IPS-20b (cell line): ENCODE data around the gene ZNF343.
A peak's percentile ranks its signal among the peaks of the same experiment; 100 is the strongest.

ENCODE experiments used
- H3K27ac ChIP-seq: one replicate; pipeline ENCODE4 v1.5.1; 2013; ENCODE audit warnings: low read length
- H3K27me3 ChIP-seq: 2 replicates; pipeline ENCODE4 v1.6.1; 2013; ENCODE audit warnings: mild to moderate bottlenecking, low read length, inconsistent platforms; ENCODE audit not compliant: insufficient read depth
- H3K36me3 ChIP-seq: 2 replicates; pipeline ENCODE4 v1.6.1; 2013; ENCODE audit warnings: low read depth, mild to moderate bottlenecking, inconsistent platforms, low read length, moderate library complexity; ENCODE audit not compliant: insufficient read depth
- H3K4me1 ChIP-seq: 2 replicates; pipeline ENCODE4 v1.6.1; 2013; ENCODE audit warnings: mild to moderate bottlenecking, control low read depth, inconsistent platforms, low read length, moderate library complexity; ENCODE audit not compliant: insufficient read depth
- H3K4me3 ChIP-seq: 2 replicates; pipeline ENCODE4 v1.5.1; 2013; ENCODE audit warnings: mild to moderate bottlenecking, low read length, inconsistent platforms
- H3K9ac ChIP-seq: 2 replicates; pipeline ENCODE4 v1.6.1; 2013; ENCODE audit warnings: low read depth, mild to moderate bottlenecking, inconsistent platforms, low read length, moderate library complexity
- H3K9me3 ChIP-seq: 2 replicates; pipeline ENCODE4 v1.6.1; 2013; ENCODE audit warnings: mild to moderate bottlenecking, low read depth, low read length, inconsistent platforms; ENCODE audit not compliant: insufficient read depth

ZNF343 gene

GRCh38 chr20:2467412-2467811 is 41.3 kb downstream of the ZNF343 start:
- Histone ChIP-seq H3K4me3 (peak overlapping the region; percentile 0; the same call in 1 of the 2 replicates), H3K4me1 (0 out of 2 replicates have a peak, but pooled peaks cover 8% of the 10 kb centered on the region), H3K9me3 (no peaks in the 10 kb centered on the region), H3K9ac (no peak overlapping the region), H3K27me3 (no peaks in the 10 kb centered on the region), H3K27ac (no peak overlapping the region), H3K36me3 (peaks cover 74% of the 10 kb centered on the region)

DNA sequence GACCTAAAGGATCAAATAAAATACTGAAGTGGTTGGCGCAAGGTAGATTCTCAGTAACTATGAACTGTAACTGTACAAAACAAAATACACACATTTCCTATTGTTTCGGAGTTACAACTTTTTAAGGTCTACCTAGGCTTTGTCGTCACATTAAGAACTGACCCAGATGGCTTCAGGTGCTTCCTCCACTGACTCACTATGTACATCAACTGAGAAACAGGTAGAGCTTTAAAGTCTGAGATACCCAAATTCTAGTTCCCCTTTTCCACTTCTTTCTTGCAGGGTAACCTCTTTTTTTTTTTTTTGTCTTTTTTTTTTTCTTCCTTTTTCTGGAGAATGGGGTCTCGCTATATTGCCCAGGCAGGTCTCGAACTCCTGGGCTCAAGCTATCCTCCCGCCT is 43.6 kb downstream of the ZNF343 start:
- Histone ChIP-seq H3K27ac (no peak overlapping the region), H3K4me1 (0 out of 2 replicates have a peak, but pooled peaks cover 3% of the 10 kb centered on the region), H3K4me3 (no peak overlapping the region), H3K27me3 (no peaks in the 10 kb centered on the region), H3K9ac (no peak overlapping the region), H3K9me3 (no peaks in the 10 kb centered on the region), H3K36me3 (peaks cover 98% of the 10 kb centered on the region)

DNA sequence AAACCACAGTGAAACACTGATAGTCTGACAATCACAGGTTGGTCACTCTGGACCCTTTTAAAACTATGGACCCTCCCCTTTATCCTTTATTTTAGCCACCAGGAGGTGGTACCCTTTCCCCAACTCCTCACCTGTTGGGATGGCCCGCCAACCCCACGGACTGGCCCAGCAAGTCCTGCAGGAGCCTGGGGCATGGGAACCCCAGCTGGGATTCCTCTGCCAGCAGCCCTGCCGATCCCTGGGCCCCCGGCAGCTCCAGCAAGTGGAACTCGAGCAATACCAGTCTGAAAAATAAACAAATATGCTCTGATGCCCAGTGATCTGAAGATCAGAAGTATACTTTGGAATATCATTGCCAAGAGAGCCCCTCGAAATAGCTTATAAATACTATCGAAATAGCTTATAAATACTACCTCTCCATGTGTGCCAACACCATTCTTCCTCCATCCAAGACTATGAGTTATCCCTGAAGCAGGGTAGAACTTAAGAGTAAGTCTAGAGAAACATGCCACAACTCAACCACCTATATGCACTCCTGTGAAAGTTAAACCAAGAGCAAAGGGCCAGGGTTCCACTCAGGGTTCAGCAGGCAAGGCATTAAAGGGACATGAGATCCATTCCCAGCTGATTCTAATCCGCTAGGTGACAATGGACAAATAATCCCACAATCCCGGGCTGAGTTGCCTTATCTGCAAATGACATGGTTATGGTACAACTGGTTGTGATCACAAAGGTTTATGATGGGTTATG is 44.9 kb downstream of the ZNF343 start:
- H3K4me1 ChIP-seq: no peaks in the 10 kb centered on the region
- no peak overlapping the region for H3K4me3 ChIP-seq
- no peak overlapping the region for H3K27ac ChIP-seq
- H3K9me3 ChIP-seq: no peaks in the 10 kb centered on the region
- H3K27me3 ChIP-seq: no peaks in the 10 kb centered on the region
- H3K9ac ChIP-seq: no peak overlapping the region
- peaks cover 100% of the 10 kb centered on the region for H3K36me3 ChIP-seq

- no peaks in the 10 kb centered on the region for H3K9me3 ChIP-seq
These were observed 46.2 kb downstream of the ZNF343 start for GRCh38 chr20:2462484-2462883.

DNA sequence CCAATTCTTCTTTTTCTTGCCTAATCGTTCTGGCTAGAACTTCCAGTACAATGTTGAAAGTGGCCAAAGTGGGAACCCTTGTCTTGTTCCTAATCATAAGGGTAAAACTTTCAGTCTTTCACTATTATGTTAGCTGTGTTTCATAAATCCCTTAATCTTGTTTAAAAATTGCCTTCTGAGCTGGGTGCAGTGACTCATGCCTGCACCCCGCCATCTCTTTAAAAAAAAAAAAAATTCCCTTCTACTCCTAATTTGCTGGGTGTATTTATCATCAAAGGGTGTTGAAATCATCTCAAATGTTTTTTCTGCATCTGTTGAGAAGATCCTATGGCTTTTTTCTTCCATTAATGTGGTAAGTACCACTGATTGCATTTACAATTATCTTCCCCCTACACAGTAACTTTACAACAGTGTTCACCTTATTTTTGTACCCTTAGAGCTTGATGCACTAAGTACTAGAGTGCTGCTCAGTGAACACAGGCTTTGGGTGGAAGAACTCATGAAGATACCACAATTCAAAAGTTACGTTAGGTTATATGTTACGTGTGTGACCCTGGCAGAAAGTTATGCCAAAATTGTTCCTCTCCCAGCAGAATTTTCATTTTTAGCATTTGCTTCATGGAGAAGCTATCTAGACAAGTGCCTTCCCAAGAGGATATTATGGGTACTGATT is 47.8 kb downstream of the ZNF343 start:
- no peak overlapping the region for H3K4me3 ChIP-seq
- no peak overlapping the region for H3K9ac ChIP-seq
- H3K9me3 ChIP-seq: no peaks in the 10 kb centered on the region
- peaks cover 78% of the 10 kb centered on the region for H3K36me3 ChIP-seq
- H3K27ac ChIP-seq: no peak overlapping the region
- H3K4me1 ChIP-seq: no peaks in the 10 kb centered on the region
- H3K27me3 ChIP-seq: no peaks in the 10 kb centered on the region

More at GRCh38 chr20:2462484-2462883, 46.2 kb downstream of the ZNF343 start:
- Histone ChIP-seq H3K4me3 (no peak overlapping the region), H3K27me3 (no peaks in the 10 kb centered on the region), H3K27ac (no peak overlapping the region), H3K36me3 (peaks cover 94% of the 10 kb centered on the region), H3K4me1 (no peaks in the 10 kb centered on the region), H3K9ac (no peak overlapping the region)

DNA sequence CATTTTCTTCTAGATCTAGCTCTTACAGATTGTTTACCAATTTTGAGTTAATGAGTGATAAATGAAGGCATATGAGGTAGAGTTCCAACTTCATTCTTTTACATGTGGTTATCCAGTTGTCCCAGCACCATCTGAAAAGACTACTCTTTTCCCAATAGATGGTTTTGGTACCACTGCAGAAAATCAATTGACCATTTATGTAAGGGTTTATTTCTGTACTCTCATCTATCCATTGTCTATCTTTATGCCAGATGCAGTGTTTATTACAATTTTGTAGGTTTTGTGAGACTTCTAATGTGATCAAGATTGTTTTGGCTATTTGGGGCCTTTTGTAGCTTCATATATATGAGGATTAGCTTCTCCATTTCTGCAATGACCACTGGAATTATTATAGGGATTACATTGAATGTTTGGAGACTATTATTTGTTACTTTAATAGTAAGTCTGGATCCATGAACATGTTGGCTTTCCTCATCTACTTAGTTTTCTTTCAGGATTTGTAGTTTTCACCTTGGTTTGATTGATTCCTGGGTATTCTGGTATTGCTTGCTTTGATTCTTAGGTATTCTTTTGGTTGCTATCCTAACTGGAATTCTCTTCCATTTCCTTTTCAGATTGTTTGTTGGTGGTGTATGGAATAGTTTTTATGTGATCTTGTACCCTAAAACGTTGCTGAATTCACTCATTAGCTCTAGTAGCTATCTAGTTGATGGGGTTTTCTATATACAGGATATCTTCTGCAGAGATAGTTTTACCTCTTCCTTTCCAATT is 48.5 kb downstream of the ZNF343 start:
- no peaks in the 10 kb centered on the region for H3K27me3 ChIP-seq
- no peak overlapping the region for H3K27ac ChIP-seq
- no peaks in the 10 kb centered on the region for H3K4me1 ChIP-seq
- H3K9me3 ChIP-seq: no peaks in the 10 kb centered on the region
- no peak overlapping the region for H3K4me3 ChIP-seq
- no peak overlapping the region for H3K9ac ChIP-seq
- H3K36me3 ChIP-seq: peaks cover 71% of the 10 kb centered on the region

GRCh38 chr20:2458919-2459499 is 49.7 kb downstream of the ZNF343 start:
- H3K27me3 ChIP-seq: no peaks in the 10 kb centered on the region
- H3K4me1 ChIP-seq: no peaks in the 10 kb centered on the region
- no peaks in the 10 kb centered on the region for H3K9me3 ChIP-seq
- no peak overlapping the region for H3K9ac ChIP-seq
- no peak overlapping the region for H3K4me3 ChIP-seq
- peaks cover 59% of the 10 kb centered on the region for H3K36me3 ChIP-seq
- H3K27ac ChIP-seq: no peak overlapping the region

GRCh38 chr20:2455771-2456497 is 52.8 kb downstream of the ZNF343 start:
- peaks cover 28% of the 10 kb centered on the region for H3K36me3 ChIP-seq
- H3K27ac ChIP-seq: no peak overlapping the region
- no peaks in the 10 kb centered on the region for H3K9me3 ChIP-seq
- no peaks in the 10 kb centered on the region for H3K4me1 ChIP-seq
- no peaks in the 10 kb centered on the region for H3K27me3 ChIP-seq
- H3K9ac ChIP-seq: no peak overlapping the region
- H3K4me3 ChIP-seq: no peak overlapping the region

- no peak overlapping the region for H3K4me3 ChIP-seq
- H3K27ac ChIP-seq: no peak overlapping the region
- H3K9me3 ChIP-seq: no peaks in the 10 kb centered on the region
- H3K9ac ChIP-seq: no peak overlapping the region
- H3K27me3 ChIP-seq: no peaks in the 10 kb centered on the region
- peaks cover 7% of the 10 kb centered on the region; the same call in 1 of the 2 replicates for H3K36me3 ChIP-seq
- H3K4me1 ChIP-seq: no peaks in the 10 kb centered on the region
These were observed 54.9 kb downstream of the ZNF343 start for GRCh38 chr20:2453792-2454191.

- no peak overlapping the region for H3K4me3 ChIP-seq
- no peak overlapping the region for H3K27ac ChIP-seq
- no peaks in the 10 kb centered on the region for H3K27me3 ChIP-seq
- no peaks in the 10 kb centered on the region for H3K9me3 ChIP-seq
- no peak overlapping the region for H3K9ac ChIP-seq
- H3K36me3 ChIP-seq: no peaks in the 10 kb centered on the region
- H3K4me1 ChIP-seq: no peaks in the 10 kb centered on the region
These were observed 56.6 kb downstream of the ZNF343 start for GRCh38 chr20:2451939-2452732.
